GM18873 (cell line): ENCODE data around the gene TMEM132D.

Experiments
- ATAC-seq: cut with Tn5 transposase; IDR thresholded peaks from one replicate; pipeline ENCODE4 v1.9.1; 2021; ENCODE audit warnings: mild to moderate bottlenecking, moderate library complexity, moderate number of reproducible peaks; ENCODE audit not compliant: unreplicated experiment, low FRiP score

The TMEM132D gene

DNA sequence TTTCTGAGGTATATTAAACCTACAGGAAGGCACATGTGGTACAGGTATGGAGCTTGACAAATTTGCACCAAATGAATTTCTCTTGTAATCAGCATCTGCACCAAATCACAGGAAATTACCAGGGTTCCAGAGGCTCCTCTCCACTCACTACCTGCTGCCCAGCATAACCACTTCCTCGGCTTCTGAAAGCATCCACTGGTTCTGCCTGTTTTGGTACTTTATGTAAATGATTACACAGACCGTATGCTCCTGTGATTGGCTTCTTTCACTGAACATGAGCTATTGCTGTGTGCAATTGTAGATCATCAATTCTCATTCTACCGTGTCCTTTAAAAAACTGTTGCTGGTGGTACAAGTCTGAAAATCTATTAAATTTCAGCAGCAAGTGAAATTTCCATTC lies 522.1 kb downstream of the TMEM132D start:
- ATAC-seq, result no peak

DNA sequence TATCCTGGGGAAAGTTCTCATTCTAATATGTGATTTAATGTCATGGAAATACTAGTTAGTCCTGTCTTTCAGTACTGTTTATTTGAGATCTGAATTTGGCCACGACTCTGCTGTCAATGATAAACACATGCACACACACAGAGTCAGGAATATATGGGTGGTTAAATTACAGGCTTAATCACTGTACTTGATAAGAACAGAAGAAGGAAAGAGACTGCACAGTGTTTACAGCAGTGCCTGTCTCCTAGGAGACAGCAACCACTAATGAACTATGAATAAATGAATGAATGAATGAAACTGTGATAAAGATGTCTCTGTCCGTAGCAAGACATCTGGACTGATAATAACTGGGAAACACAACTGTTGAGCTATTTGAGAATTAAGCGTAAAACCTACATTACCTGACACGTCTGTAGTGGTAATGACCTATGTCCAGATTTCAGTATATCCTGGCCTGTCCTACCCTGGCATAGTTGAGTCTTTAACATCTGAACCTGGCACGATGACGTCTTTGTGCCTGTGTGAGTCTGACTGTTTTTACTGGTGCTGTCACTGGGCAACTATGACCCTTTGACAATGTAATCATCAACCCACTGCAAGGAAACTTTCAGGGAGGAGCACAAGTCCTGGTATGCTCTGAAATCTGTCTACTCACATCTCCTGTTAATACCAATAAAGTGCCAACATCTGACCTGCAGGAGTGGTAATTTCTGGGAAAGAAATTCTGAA lies 524.6 kb downstream of the TMEM132D start:
- ATAC-seq, result no peak

DNA sequence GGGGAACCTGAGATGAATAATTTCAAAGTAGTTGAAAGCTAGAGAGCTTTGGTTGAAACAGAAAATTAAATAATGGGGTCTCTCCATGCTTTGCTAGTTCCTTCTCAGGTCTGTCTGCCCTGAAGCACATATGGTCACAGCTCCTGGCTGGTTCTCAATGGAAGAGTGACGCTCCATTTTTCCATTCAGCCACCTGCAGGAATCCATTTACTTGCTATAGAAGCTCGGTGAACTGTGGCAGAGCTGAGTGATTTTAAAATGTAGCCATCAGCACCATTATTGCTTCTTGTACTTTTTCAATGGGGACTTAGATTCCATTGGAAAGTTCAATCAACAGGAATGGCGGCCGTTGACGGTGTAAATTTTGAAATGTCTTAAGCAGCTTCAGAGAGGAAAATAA lies 525.3 kb downstream of the TMEM132D start:
- ATAC-seq, result no peak

DNA sequence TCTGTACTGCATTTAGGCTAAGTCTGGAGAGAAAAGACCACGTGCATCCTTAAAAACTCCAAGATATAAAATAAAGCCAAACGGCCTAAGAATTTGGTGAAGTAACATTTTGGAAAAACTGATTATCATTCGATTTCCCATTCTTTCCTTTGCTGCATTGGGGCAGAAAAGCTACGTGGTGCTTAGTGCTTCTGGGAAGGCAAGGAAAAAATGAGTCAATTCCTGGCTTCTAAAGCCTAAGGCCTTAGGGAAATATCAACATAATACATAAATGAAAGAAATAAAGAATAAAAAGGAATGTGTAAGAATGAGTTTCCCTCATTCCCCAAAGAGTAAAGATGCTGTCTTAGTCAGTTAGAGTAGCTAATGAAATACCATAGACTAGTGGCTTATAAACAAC lies 530.1 kb downstream of the TMEM132D start:
- no peak for ATAC-seq

DNA sequence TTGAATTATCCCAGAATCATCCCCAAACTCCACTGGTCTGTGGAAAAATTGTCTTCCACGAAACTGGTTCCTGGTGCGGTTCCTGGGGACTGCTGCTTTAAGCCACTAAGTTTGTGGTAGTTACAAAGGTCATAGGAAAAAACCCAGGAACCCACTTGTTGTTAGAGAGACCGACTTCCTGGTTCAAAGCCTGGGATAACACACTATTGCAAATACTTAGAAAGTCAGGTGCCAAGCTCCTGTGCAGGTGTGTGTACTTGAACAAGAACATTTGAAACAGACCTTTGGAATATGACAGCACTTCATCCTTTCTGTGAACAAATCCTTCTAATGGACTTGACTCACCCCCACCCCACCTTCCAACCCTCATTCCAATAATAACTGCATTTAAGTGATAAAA lies 530.9 kb downstream of the TMEM132D start:
- no peak for ATAC-seq

DNA sequence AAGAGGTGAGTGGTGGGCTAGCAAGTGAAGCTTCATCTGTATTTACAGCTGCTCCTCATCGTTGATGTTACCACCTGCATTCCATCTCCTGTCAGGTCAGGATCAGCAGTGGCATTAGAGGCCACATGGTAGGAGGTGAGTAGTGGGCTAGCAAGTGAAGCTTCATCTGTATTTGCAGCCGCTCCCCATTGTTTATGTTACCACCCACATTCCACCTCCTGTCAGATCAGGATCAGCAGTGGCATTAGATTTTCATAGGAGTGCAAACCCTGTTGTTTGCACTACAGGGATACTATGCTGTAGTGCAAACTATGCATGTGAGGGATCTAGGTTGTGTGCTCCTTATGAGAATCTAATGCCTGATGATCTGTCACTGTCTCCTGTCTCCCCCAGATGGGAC lies 531.5 kb downstream of the TMEM132D start:
- no peak for ATAC-seq

DNA sequence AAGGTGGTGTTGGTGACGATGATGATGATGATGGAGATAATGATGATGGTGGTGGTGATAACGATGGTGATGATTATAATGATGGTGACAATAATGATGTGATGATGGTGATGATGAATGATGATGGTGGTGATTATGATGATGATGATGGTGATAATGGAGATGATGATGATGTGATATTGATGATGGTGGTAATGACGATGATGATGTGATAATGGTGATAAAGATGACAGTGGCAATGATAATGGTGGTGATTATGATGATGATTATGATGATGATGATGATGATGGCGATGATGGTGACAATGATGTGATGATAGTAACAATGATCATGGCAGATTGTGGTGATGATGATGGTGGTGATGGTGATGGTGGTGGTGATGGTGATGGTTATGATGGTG lies 532.6 kb downstream of the TMEM132D start:
- ATAC-seq, result no peak

DNA sequence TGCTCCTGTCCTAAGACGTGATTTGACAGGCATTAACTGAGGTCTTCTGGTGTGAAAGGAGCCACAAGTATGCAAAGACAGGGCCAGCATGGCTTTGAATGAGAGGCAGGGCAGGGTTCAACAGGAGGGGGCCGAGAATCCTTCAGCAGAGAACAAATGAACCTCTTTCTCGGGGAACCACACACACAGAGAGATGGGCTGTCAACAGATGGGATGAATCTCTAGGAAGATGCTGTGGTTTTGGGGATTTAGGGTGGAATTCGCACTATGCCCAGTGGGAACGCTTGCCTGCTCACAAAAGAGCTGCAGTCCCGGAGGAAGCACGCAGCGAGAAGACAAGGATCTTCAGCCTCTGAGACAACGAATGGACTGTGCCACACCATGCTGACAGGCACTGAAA lies 537.2 kb downstream of the TMEM132D start:
- no peak for ATAC-seq

DNA sequence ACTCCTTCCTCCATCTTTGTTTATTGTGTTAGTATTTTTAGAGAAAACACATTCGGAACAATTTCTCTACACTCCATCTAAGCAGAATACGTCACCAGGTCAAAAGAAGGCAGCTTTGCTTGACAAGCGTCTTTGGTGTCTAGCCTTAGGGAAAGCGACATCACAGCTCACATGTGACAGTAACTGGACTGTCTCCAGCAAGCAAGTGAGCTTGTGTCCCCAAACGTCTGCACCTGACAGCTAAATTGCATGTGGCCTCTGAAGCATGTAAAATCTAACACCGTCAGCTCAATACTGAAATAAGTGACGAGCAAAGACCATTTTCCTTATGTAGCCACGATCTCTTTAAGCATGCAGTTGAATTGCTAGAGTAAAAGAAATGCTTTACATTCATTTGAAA lies 540.8 kb downstream of the TMEM132D start:
- no peak for ATAC-seq

DNA sequence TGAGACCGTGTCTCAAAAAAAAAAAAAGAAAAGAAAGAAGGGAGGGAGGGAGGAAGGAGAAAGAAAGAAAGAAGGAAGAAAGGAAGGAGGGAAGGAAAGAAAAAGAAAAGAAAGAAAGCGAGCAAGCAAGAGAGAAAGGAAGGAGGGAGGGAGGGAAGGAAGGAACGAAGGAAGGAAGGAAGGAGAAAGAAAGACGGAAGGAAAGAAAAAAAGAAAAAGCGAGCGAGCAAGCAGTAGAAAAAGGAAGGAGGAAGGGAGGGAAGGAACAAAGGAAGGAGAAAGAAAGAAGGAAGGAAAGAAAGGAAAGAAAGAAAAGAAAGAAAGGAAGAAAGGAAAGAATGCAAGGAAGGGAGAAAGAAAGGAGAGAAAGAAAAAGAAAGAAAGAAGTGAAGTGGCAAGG lies 546.6 kb downstream of the TMEM132D start:
- ATAC-seq, result no peak

DNA sequence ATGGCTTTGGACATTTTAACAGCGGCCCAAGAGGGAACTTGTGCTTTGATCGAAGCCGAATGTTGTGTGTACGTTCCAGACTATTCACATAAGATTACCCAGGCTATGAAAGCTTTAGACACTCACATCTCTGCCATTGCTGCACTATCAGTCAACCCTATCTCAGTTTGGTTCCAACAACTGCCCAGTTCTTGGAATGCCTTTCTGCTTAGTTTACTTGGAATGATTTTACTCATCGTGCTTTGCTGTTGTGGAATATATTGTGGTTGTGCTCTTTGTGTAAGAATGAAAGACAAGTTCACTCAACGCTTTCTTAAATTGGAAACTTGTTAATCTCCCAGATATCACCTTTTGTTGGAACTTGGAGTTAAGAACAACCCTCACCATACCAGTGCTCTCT lies 552.3 kb downstream of the TMEM132D start:
- ATAC-seq, result no peak

DNA sequence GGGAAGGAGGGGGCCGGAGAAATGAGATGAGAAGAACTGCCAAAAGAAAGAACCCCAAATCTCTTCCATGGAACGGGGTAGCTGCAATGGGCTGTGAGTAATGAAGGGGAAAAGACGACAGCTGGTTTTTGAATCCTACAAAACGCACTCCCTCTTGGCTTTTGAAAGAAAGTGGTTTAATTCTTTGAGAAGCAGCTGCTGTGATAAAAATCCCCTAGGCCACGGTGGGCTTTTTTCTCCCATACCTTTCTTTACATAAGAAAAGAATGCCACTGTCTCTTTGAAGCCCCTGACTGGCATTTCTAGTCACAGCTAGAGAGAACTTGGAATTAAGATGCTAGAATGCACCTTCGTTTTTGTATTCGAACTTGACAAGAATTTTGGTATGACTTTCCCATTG lies 564.5 kb downstream of the TMEM132D start:
- no peak for ATAC-seq

DNA sequence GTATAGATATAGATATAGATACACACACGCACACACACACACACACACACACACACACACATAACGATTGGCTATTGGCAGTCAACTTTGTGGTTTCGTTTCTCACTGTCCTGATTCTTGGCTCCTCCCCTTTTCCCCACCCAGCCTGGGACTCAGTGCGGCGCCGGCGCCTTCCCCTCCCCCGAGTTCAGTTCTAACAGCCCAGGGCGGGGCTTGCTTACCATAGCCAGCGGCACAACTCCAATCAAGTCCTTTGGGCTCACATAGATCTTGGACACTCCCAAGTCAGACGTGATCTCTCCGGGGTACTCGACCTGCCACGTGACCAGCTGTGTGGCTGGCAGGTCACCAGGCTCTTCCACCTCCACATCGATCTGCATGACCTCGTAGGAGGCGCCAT lies 566.4 kb downstream of the TMEM132D start:
- ATAC-seq, result no peak

DNA sequence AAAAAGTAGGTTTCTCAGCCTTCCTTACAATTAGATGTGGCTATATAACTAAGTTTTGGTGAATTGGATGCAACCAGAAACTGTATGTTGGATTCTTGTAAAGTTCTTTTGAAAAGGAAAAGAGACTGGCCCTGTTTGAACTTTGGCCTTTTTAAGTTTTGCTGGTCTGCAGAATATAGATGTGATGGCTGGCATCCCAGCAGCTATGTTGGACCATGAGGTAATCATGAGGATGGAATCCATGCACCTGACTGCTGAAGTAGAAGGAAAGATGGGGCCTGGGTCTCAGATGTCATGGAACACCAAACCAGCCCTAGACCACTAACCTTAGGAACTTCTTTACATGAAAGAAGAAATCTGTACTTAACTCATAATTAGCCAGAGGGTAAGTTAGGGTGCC lies 568.1 kb downstream of the TMEM132D start:
- ATAC-seq, result no peak

DNA sequence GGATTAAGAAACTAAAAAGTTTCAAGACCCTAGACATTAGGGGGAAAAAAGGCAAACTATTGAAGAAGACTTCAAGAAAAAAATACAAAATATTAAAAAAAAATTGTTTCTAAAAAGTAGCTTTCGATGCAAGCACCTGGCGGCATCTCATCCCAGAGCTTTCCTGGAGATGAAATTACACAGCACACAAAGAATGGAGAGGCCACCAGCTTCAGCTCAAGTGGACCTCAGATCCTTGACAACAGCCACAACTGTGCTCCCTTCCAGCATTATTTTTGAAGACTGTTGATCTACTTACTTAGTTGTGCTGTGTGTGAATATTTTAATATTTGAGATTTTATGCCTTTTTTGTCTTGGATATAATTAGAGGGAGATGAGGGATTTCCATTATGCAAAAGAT lies 571.5 kb downstream of the TMEM132D start:
- no peak for ATAC-seq

DNA sequence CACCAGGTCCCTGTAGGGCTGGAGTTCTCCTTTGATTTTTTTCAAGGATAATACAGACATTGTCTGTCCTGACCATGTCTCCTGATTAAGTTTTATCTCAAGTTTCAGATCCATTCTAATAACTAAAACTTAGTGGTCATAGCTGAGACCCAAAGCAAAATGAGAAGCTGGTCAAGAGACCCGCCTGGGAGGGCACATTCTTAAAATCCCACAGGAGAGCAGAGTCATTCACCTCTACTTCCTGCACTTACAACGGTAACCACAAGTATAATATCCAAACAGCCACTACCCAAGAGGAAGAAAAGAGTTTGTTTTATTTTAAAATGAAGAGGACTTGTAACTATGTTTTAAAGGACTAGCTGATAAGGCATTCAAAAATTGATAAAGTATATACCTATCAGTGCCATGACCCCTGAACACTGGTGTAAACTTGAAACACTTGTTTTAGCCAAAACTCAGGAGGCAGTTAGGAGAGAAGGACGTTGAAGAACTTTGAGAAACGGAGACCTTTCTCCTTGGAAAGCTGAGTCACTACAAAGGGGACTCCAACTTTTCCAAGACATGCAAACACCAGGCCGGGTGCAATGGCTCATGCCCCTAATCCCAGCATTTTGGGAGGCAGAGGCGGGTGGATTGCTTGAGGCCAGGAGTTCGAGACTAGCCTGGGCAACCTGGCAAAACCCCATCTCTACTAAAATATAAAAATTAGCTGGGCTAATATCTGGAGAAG lies 572.3 kb downstream of the TMEM132D start:
- no peak for ATAC-seq

DNA sequence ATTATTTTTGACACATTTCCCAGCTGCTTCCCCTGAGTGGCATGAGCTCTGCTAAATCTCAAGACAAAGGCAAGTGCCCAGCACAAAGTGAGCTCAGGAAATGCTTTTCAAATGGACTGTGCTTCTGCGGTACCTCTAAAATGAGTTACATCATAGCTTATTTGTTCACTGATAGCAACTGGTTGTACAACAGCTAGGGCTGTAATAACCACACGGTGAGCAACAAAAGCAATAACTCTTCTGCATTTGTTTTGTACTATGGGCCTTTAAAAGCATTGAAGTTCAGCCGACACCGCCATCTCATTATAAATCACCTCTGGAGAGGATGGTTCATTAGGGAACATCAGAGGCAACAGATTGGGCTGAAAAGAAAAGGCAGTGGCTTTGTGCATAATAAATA lies 575.6 kb downstream of the TMEM132D start:
- no peak for ATAC-seq

DNA sequence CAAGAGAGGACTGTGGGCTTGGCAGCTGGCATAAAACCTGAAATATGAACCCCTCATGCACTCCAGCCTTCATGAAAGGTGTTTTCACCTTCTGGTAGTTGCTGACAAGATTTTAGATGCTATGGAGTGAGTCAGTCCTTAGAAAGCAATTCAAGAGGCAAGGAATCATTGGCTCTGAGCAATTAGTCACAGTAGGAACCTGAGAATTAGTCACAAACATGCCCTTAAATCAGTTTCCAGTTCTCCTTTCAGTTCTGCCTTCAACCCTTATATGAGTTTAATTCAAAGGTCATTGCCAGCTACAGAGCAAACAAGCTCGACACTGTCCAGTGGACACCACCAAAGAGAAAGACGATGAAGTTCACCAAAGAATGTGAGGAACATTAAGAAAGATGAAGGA lies 578.3 kb downstream of the TMEM132D start:
- ATAC-seq, result no peak

DNA sequence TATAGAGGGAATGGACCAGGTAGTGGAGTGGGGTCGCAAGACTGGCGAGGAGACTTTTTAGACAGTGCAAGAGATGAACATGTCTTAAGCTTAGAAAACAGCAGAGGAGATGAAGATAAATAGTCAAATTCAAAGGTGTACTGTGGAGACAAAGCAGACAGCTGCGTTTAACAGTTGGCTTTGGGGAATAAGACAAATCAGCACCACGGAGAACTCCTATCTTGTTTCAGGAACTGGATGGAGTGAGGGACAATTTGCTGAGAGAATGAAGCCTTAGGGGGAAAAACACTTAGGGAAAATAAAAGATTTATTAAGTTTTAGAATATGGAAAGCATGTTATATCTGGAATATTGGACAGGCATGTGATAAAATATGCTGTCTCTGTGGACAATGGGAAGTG lies 591.8 kb downstream of the TMEM132D start:
- ATAC-seq, result no peak

DNA sequence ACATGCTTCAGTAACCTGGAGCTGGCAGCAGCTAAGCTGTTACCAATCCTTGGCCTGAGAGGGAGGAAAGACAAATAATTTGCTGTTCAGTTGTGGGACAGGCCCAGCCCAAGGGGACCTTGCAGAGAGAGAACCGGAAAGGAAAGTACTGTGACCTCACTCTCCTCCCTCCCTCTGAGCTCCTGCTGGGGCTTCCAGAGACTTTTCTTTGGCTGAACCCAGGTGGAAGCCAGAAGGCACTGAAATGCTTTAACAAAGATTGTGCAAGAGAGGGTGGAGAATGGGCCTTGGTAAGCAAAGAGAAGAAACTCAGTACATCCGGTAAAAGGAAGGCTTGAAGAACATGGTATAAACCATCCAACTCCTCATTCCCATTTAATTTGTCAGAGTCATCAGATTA lies 593.5 kb downstream of the TMEM132D start:
- ATAC-seq, result no peak

DNA sequence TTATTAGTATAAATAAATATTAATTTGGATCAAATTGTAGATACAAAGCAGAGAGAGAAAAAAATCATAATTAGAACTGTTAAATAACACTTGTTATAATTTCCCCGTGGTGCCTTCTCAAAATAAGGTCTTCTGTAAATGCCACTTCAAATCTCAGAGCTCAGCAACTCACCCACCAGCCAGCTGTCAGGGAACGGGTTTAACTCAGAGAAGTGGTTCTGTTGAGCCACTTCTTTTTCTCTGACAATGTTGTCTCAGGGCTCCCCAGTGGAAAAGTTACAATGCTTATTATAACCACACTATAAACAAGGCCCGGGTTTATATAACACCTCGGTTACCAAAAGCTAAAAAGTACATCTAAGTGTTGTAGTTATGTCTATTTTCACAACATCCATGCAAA lies 598.0 kb downstream of the TMEM132D start:
- ATAC-seq, result no peak

DNA sequence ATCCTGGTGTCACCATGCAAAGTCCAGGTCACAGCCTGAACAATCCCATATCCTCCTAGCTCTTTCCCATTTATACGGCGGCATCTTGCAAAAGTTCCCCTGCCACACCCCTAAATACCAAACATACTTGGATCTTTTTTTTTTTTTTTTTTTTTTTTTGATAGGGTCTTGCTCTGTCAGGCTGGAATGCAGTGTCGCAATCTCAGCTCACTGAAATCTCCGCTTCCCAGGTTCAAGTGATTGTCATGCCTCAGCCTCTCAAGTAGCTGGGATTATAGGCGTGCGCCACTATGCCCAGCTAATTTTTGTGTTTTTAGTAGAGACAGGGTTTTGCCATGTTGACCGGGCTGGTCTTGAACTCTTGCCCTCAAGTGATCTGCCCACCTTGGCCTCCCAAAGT lies 599.3 kb downstream of the TMEM132D start:
- ATAC-seq, result no peak
